Stimulated activated CD8-positive, alpha-beta memory T cell treated with anti-CD3 and anti-CD28 coated beads, Interleukin-7, amount 100 ng/mL, for 24 hours (primary cell): ENCODE results near the gene MYOCD.

Experiments used
- DNase-seq: peaks from one replicate; pipeline ENCODE4 v3.0.0-alpha.2; 2020; ENCODE audit warnings: low read depth

MYOCD gene

DNA sequence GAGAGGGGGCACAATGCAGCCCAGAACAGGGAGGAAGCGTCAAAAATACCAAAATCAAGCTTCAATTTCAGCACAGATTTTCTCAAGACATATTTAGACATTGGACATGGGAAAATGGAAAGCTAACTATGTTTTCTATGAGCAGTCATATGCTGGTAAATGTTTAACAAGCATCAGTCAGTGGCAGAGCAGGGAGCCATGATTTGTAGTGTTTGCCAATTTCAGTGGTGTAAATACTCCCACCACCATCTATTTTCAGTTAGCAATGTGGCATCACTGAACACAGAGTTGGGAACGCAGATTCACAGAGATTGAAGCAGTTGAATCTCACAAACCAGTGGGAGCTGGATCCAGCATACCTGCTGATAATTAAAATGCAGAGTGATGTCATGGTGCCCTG lies 24.6 kb upstream of the MYOCD start:
- DNase-seq: no peak

DNA sequence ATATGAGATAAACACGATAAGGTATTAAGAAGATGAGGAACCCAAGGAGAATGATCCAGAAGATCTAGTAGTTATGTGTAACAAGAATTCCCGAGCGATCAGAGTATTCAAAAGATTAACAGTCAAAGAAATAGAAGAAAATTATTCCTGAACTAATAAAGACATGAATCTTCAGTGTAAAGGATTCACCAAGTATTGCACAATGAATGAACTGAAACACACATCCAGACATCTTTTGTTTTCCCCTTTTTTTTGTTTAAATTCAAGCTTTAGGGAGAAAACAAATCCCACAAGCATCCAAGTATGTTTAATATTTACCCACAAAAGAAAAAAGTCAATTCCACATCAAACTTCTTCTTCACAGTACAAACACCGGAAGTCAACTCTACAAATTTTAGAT lies 23.7 kb upstream of the MYOCD start:
- no peak for DNase-seq

DNA sequence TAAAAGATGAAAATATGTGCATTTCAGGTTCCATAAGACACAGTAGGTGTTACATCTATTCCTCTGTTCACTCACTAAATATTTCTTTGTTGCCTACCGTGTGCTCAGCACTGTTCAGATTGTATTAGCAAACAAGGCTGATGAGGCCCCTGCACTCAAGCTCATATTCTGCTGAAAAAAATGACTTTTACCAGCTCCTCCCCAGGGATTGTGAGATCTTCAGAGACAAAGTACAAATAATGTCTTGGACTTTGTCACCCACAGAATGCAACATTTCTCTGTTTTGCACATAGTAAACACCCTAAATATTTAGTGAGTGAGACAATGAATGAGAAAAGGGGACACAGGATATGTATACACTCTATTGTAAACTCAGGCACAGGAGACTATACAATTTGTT lies 21.9 kb upstream of the MYOCD start:
- no peak for DNase-seq

- no peak for DNase-seq
Measured at GRCh38 chr17:12644623-12645022, 21.1 kb upstream of the MYOCD start.

DNA sequence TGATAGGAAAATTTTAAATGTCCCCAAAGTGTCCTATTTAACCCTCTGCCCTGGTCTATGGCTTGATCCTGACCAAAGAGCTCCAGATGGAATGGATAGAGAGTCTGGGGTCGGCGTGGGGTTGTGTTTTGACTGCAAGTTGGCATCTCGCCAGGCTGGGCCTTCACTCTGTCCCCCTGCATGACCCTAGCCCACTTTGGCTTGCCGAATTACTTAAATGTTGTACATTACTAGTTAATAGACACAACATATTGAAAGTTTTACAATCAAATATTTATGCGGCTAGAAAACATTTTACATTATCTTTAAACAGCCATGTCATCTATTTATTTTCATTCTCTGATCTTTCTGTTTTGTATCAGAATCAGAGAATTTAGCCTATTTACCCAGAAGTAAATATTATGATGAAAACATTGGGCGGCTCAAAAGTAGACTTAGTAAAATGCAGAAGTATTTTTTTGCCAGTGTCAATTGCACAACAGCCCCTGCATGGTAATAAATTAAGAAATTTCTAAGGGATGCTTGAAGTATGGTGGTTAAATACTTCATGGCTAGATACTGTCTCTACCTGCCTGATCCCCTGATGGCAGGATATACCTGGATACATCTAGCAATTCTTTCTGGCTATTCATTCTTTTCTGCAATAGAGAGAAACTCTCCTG lies 18.8 kb upstream of the MYOCD start:
- DNase-seq: no peak

GRCh38 chr17:12648498-12648897 lies 17.2 kb upstream of the MYOCD start:
- no peak for DNase-seq

DNA sequence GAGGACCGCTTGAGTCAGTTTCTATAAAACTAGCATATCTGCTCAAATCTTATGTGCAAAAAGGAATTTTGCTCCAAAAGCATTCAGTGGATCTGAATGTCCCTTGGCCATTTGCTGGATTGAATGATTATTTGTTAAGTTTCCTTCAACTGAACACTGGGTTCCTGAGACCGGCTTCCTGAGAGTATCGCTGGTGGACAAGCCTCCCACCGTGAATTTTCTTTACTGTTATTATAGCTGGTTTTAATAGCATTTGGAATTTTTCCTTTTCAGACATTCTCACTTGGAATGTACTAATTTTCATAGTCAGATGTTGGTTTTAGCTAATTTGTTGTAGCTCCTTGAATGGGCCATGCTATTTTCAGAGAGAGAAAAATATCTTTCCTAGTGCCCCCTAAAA lies 9.8 kb upstream of the MYOCD start:
- no peak for DNase-seq

DNA sequence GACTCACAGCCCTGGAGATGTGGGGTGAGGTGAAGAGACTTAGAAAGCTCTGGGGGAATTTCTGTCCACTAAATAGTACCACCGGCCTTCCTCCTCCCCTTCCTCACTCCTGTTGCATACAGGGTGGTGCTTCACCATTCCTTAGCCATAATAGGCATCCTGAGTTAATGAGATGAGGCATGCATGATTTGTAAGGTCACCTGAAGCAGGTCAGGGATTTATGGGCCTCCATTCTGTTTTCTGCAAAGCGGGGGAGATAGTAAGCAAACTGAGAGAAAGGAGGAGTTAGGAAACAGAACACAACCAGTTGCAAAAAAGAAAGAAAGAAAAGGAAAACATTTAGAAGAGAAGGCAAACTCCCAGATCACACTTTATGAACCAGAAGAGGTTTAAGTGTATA lies 9.3 kb upstream of the MYOCD start:
- DNase-seq: no peak

GRCh38 chr17:12659500-12659899 lies 6.2 kb upstream of the MYOCD start:
- no peak for DNase-seq

GRCh38 chr17:12664252-12664651 lies 1.4 kb upstream of the MYOCD start:
- no peak for DNase-seq

- DNase-seq: no peak
Measured at GRCh38 chr17:12664894-12665262, 812 bp upstream of the MYOCD start.

DNA sequence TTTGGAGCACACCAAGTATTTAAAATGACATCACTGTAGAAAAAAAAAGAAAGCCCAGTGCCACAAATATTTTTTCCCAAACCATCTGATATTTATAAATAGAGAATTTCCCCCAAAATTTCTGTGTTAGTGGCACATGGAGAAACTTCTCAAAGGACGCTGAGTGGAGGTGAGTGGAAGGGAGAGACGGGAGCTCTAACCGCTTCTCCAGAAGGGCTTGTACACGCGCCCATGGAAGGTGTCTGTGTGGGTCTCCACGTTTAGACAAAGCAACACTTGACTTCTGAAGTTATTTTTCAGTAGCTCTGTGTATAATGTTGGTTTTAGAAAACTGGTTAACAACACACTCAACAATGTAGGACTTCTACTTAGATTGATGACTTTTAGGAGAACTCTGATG lies 1.0 kb downstream of the MYOCD start:
- no peak for DNase-seq

GRCh38 chr17:12667299-12667958 lies 1.7 kb downstream of the MYOCD start:
- DNase-seq: no peak

DNA sequence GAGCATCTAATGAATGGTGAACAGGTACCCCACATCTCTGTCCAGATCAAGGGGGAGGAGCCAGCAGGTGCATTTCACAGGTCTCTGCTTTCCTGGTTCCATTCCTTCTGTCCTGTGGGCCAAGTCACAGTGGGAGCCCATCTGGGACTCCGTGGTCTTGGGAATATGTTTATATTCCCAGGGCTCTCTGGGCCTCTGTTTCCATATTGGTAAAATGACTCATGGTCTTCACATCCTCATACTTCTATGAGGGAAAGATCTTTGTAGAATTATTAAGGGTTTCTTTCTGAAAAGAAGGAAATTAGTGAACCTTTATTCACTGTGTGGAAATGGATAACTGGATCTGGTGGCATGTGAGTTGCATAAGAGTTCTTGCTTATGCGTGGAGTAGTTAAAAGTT lies 6.2 kb downstream of the MYOCD start:
- no peak for DNase-seq

DNA sequence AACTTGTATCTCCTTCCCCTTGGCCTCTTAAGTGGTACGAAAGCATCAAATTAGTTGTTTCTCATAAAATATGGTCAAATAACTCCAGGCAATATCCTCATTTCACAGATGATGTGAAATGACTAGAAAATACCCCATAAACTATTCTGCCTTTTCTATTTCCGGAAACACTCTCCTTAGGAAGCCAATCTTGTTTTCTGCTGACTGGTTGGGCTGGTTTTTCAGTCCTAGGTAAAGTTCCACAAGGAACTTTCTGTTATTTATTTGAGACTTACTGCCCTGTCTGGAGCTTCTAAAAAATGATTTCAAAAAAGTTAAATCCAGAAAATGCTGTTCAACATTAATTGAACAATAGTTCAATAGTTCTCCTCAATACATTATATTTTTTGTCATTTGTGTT lies 7.3 kb downstream of the MYOCD start:
- DNase-seq: no peak

DNA sequence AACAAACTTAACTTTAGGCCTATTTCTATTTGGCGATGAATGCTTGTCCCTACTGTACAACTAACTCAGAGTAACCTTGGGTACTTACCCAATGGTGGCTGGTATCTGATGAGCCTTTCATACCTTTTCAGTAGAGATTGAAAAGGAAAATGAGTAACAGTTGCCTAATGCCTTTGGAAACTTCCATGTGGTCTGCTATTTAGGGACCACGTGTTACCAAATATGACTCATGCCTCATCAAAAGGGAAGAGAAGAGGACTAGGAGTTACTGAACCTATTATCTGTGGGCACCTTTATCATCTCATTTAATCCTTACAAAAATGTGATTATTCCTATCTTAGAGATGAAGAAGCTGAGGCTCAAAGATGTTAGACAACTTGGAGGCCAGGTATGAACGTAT lies 8.1 kb downstream of the MYOCD start:
- no peak for DNase-seq

GRCh38 chr17:12680407-12680897 lies 14.8 kb downstream of the MYOCD start:
- DNase-seq: no peak

- no peak for DNase-seq
Measured at GRCh38 chr17:12680993-12681392, 15.3 kb downstream of the MYOCD start.

GRCh38 chr17:12683299-12683698 lies 17.6 kb downstream of the MYOCD start:
- no peak for DNase-seq

DNA sequence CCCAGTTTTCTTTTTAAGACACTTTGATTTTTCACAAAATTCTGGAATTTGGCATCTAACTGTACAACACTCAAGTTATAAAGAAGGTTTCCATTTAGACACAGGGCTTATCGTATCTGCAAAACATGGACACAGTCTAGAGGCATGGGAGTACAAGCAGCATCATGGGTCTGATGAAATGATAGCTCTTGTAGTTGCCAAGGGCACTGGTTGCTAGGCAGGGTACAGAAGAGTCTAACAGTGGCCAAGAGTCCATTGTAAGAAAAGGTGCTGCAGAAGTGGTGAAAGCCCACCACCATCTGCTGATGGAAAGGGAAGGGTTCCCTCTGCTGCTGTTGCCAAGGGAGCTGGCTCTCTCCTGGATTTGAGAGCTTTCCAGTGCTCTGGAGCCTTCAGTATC lies 20.8 kb downstream of the MYOCD start:
- DNase-seq: no peak

DNA sequence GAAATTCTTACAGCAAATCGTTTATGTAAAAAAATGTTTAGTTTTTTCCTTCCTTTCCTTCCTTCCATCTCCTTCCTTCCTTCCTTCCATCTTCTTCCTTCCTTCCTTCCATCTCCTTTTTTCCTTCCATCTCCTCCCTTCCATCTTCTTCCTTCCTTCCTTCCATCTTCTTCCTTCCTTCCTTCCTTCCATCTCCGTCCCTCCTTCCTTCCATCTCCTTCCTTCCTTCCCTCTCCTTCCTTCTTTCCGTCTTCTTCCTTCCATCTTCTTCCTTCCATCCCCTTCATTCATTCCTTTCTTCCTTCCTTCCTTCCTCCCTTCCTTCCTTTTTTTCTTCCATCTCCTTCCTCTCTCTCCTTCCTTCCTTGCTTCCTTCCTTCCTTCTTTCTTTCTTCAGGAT lies 22.7 kb downstream of the MYOCD start:
- no peak for DNase-seq

GRCh38 chr17:12691173-12691572 lies 25.5 kb downstream of the MYOCD start:
- DNase-seq: no peak

GRCh38 chr17:12693640-12694039 lies 27.9 kb downstream of the MYOCD start:
- DNase-seq: no peak

- no peak for DNase-seq
Measured at GRCh38 chr17:12706070-12706469, 40.4 kb downstream of the MYOCD start.
